Hippocampal formation (tissue), 2 donors: ENCODE results near the gene HPSE2.

Experiments
- DNase-seq, 2 donors: peaks; one replicate each; lab custom pipeline; 2025; lab: John Stamatoyannopoulos, UW

Gene HPSE2

GRCh38 chr10:98617906-98618520 lies 617.6 kb downstream of the HPSE2 start:
- no peak for DNase-seq

- no peak for DNase-seq
These were observed 622.2 kb downstream of the HPSE2 start for GRCh38 chr10:98613446-98613845.

- DNase-seq: no peak
These were observed 624.2 kb downstream of the HPSE2 start for GRCh38 chr10:98611436-98611835.

- no peak for DNase-seq
These were observed 624.8 kb downstream of the HPSE2 start for GRCh38 chr10:98610836-98611235.

- DNase-seq: no peak
These were observed 625.4 kb downstream of the HPSE2 start for GRCh38 chr10:98610301-98610700.

- DNase-seq: no peak
These were observed 626.4 kb downstream of the HPSE2 start for GRCh38 chr10:98609265-98609664.

GRCh38 chr10:98608411-98608810 lies 627.2 kb downstream of the HPSE2 start:
- DNase-seq: no peak

- DNase-seq: no peak
These were observed 633.4 kb downstream of the HPSE2 start for GRCh38 chr10:98602224-98602623.

- no peak for DNase-seq
These were observed 636.5 kb downstream of the HPSE2 start for GRCh38 chr10:98599032-98599610.

- no peak for DNase-seq
These were observed 639.2 kb downstream of the HPSE2 start for GRCh38 chr10:98596404-98596803.

- no peak for DNase-seq
These were observed 646.0 kb downstream of the HPSE2 start for GRCh38 chr10:98589691-98590090.

- DNase-seq: no peak
These were observed 646.6 kb downstream of the HPSE2 start for GRCh38 chr10:98589007-98589406.

- no peak for DNase-seq
These were observed 648.4 kb downstream of the HPSE2 start for GRCh38 chr10:98587156-98587837.

- no peak for DNase-seq
These were observed 649.6 kb downstream of the HPSE2 start for GRCh38 chr10:98586096-98586495.

GRCh38 chr10:98582363-98582762 lies 653.3 kb downstream of the HPSE2 start:
- no peak for DNase-seq

- no peak for DNase-seq
These were observed 658.1 kb downstream of the HPSE2 start for GRCh38 chr10:98577578-98577977.

GRCh38 chr10:98577168-98577567 lies 658.5 kb downstream of the HPSE2 start:
- DNase-seq: no peak

- no peak for DNase-seq
These were observed 659.6 kb downstream of the HPSE2 start for GRCh38 chr10:98576096-98576495.

- DNase-seq: no peak
These were observed 663.1 kb downstream of the HPSE2 start for GRCh38 chr10:98572594-98572993.

- no peak for DNase-seq
These were observed 664.8 kb downstream of the HPSE2 start for GRCh38 chr10:98570834-98571233.

GRCh38 chr10:98569853-98570252 lies 665.8 kb downstream of the HPSE2 start:
- DNase-seq: no peak

- no peak for DNase-seq
These were observed 667.1 kb downstream of the HPSE2 start for GRCh38 chr10:98568551-98568950.

- DNase-seq: no peak
These were observed 668.1 kb downstream of the HPSE2 start for GRCh38 chr10:98567391-98568133.
